HEK293 (cell line): ENCODE results near the gene ZNF423.

Source experiments
- CTCF ChIA-PET: fragments of 350-600 bp; formaldehyde crosslinking; extraction: SDS; loops from one replicate; lab custom pipeline; 2021; ENCODE audit warnings: antibody characterized with exemption; lab: Yijun Ruan, JAX
- POLR2A ChIA-PET: fragments of 300-600 bp; formaldehyde crosslinking; extraction: SDS; loops from one replicate; lab custom pipeline; 2020; ENCODE audit warnings: antibody characterized with exemption, inconsistent platforms; lab: Yijun Ruan, JAX
- H3K27ac ChIP-seq: fragments of 200-500 bp; sonication (Bioruptor generic); 2 replicates; pipeline ENCODE4 v1.5.1; 2014; ENCODE audit warnings: low read depth, low read length, control low read depth, inconsistent platforms; ENCODE audit errors: extremely low read depth
- H3K36me3 ChIP-seq, 2 experiments: fragments of 200-500 bp in 1 of 2; sonication (Bioruptor generic) in 1 of 2; 1 replicate in 1 of 2; 2 replicates in 1 of 2; pipeline ENCODE4 v1.5.1; 2014 to 2017; ENCODE audit warnings: inconsistent platforms in 2 of 2, low read length in 2 of 2; ENCODE audit not compliant: control insufficient read depth in 2 of 2, insufficient read depth in 1 of 2
- H3K4me1 ChIP-seq: fragments of 200-500 bp; sonication (Bioruptor generic); 2 replicates; pipeline ENCODE4 v1.5.1; 2014; ENCODE audit warnings: mild to moderate bottlenecking, low read length, inconsistent platforms; ENCODE audit not compliant: control insufficient read depth, insufficient read depth
- H3K4me3 ChIP-seq: 2 replicates; pipeline ENCODE4 v1.5.1; 2011; ENCODE audit warnings: low read depth, mild to moderate bottlenecking, control low read depth, low read length, moderate library complexity
- H3K9me3 ChIP-seq: fragments of 200-500 bp; sonication (Bioruptor generic); 2 replicates; pipeline ENCODE4 v1.5.1; 2014; ENCODE audit warnings: low read depth, low read length, inconsistent platforms; ENCODE audit not compliant: control insufficient read depth, insufficient read depth
- ATF2 ChIP-seq: fragments of 450-650 bp; formaldehyde crosslinking; IDR thresholded peaks from 2 replicates; pipeline ENCODE4 v1.5.1; 2016; ENCODE audit warnings: missing biosample characterization, missing genetic modification characterization, low read depth
- BCL11B ChIP-seq: fragments of 450-650 bp; formaldehyde crosslinking; IDR thresholded peaks from 2 replicates; pipeline ENCODE4 v1.5.1; 2016; ENCODE audit warnings: low read depth, missing biosample characterization, missing genetic modification characterization
- BCL6B ChIP-seq: fragments of 450-650 bp; formaldehyde crosslinking; IDR thresholded peaks from 2 replicates; pipeline ENCODE4 v1.5.1; 2017; ENCODE audit warnings: missing biosample characterization, missing genetic modification characterization
- KLF9 ChIP-seq: fragments of 450-650 bp; formaldehyde crosslinking; IDR thresholded peaks from 2 replicates; pipeline ENCODE4 v1.5.1; 2016; ENCODE audit warnings: missing biosample characterization, missing genetic modification characterization, low read depth
- REPIN1 ChIP-seq: fragments of 450-650 bp; formaldehyde crosslinking; IDR thresholded peaks from 2 replicates; pipeline ENCODE4 v1.5.1; 2017; ENCODE audit warnings: missing biosample characterization, missing genetic modification characterization, low read depth
- ZBTB26 ChIP-seq: fragments of 450-650 bp; formaldehyde crosslinking; optimal IDR thresholded peaks from 2 replicates; pipeline ENCODE3; 2016; ENCODE audit warnings: missing biosample characterization, mild to moderate bottlenecking, missing genetic modification characterization
- ZNF140 ChIP-seq: fragments of 450-650 bp; formaldehyde crosslinking; IDR thresholded peaks from 2 replicates; pipeline ENCODE4 v1.5.1; 2016; ENCODE audit warnings: missing biosample characterization, missing genetic modification characterization
- ZNF175 ChIP-seq: fragments of 450-650 bp; formaldehyde crosslinking; IDR thresholded peaks from 2 replicates; pipeline ENCODE4 v1.5.1; 2016; ENCODE audit warnings: missing biosample characterization, missing genetic modification characterization
- ZNF398 ChIP-seq: fragments of 450-650 bp; formaldehyde crosslinking; IDR thresholded peaks from 2 replicates; pipeline ENCODE4 v1.5.1; 2017; ENCODE audit warnings: missing biosample characterization, missing genetic modification characterization
- ZNF48 ChIP-seq: fragments of 450-650 bp; formaldehyde crosslinking; IDR thresholded peaks from 2 replicates; pipeline ENCODE4 v1.5.1; 2016; ENCODE audit warnings: missing biosample characterization, missing genetic modification characterization
- ZNF518A ChIP-seq: fragments of 450-650 bp; formaldehyde crosslinking; conservative IDR thresholded peaks from 2 replicates; pipeline ENCODE4 v1.5.1; 2016; ENCODE audit warnings: low read depth, missing biosample characterization, missing genetic modification characterization
- ZNF580 ChIP-seq: fragments of 450-650 bp; formaldehyde crosslinking; IDR thresholded peaks from 2 replicates; pipeline ENCODE4 v1.5.1; 2016; ENCODE audit warnings: missing biosample characterization, missing genetic modification characterization
- ZNF776 ChIP-seq: fragments of 450-650 bp; formaldehyde crosslinking; IDR thresholded peaks from 2 replicates; pipeline ENCODE4 v1.5.0; 2017; ENCODE audit warnings: missing biosample characterization, missing genetic modification characterization, borderline replicate concordance
- ZNF791 ChIP-seq: fragments of 450-650 bp; formaldehyde crosslinking; IDR thresholded peaks from 2 replicates; pipeline ENCODE4 v1.5.1; 2016; ENCODE audit warnings: missing biosample characterization, missing genetic modification characterization
- ZSCAN16 ChIP-seq: fragments of 450-650 bp; formaldehyde crosslinking; IDR thresholded peaks from 2 replicates; pipeline ENCODE4 v1.5.1; 2016; ENCODE audit warnings: missing biosample characterization, missing genetic modification characterization

Gene ZNF423

GRCh38 chr16:49495596-49496355 is 360.1 kb downstream of the ZNF423 start:
- Histone ChIP-seq H3K36me3 (no peaks in the 10 kb centered on the region), H3K4me3 (no peak overlapping the region), H3K27ac (no peak overlapping the region), H3K4me1 (no peaks in the 10 kb centered on the region), H3K9me3 (no peaks in the 10 kb centered on the region)
- POLR2A ChIA-PET: no interaction called here
- TF ChIP-seq KLF9 (tag by site-specific recombination) (no peak), ATF2 (tag by site-specific recombination) (no peak), BCL11B (tag by site-specific recombination) (no peak), ZNF175 (tag by site-specific recombination) (no peak), ZNF776 (tag by site-specific recombination) (no peak), BCL6B (no peak), ZNF48 (tag by site-specific recombination) (no peak), ZBTB26 (tag by site-specific recombination) (no peak), ZNF791 (no peak), REPIN1 (no peak), ZNF518A (tag by site-specific recombination) (no peak), ZNF140 (tag by site-specific recombination) (no peak), ZSCAN16 (tag by site-specific recombination) (no peak), ZNF580 (tag by site-specific recombination) (no peak), ZNF398 (tag by site-specific recombination) (no peak)
- CTCF ChIA-PET: interaction anchor here (0.5 kb wide), 1 partner anchor 614 kb away, joined by 8 read pairs; no protein-coding TSS in a partner anchor
